HepG2 (cell line): ENCODE results near the gene PRPF38B. TPM values are rescaled to one million over a fixed set of nuclear protein-coding genes. Genes with fewer than 3 reads are reported as not detected.

ENCODE experiments used
- ADNP ChIP-seq: sonication (generic); formaldehyde crosslinking; IDR thresholded peaks from 2 replicates; pipeline ENCODE4 v1.4.0; 2020; ENCODE audit warnings: missing genetic modification reagents
- ATF4 ChIP-seq, 2 experiments: fragments of 450-650 bp in 1 of 2; sonication (generic) in 1 of 2; formaldehyde crosslinking; IDR thresholded peaks; 2 replicates each; pipeline versions ENCODE4 v1.5.0 to v1.8.0; 2020 to 2022; ENCODE audit warnings: mild to moderate bottlenecking in 1 of 2, missing genetic modification reagents in 1 of 2
- EED ChIP-seq: sonication (generic); formaldehyde crosslinking; IDR thresholded peaks from 2 replicates; pipeline ENCODE4 v1.5.0; 2020; ENCODE audit warnings: mild to moderate bottlenecking, missing genetic modification reagents
- IRF2 ChIP-seq: IDR thresholded peaks from 2 replicates; pipeline ENCODE4 v1.6.1; 2018; ENCODE audit warnings: missing genetic modification reagents, missing compliant biosample characterization
- KAT8 ChIP-seq: IDR thresholded peaks from 2 replicates; pipeline ENCODE4 v1.6.1; 2016; ENCODE audit warnings: missing genetic modification reagents, missing compliant biosample characterization
- NR2F1 ChIP-seq, 2 experiments: fragments of 450-650 bp in 1 of 2; formaldehyde crosslinking in 1 of 2; IDR thresholded peaks; 2 replicates each; pipeline versions ENCODE4 v1.5.0 to v1.6.1; 2016 to 2020; ENCODE audit warnings: mild to moderate bottlenecking in 1 of 2, missing compliant biosample characterization in 1 of 2, missing genetic modification reagents in 1 of 2, moderate library complexity in 1 of 2
- PATZ1 ChIP-seq: sonication (generic); formaldehyde crosslinking; IDR thresholded peaks from 2 replicates; pipeline ENCODE4 v1.4.0; 2020; ENCODE audit warnings: missing genetic modification reagents
- SMAD3 ChIP-seq: sonication (generic); formaldehyde crosslinking; IDR thresholded peaks from 2 replicates; pipeline ENCODE4 v1.4.0; 2020; ENCODE audit warnings: missing genetic modification reagents
- TARDBP ChIP-seq: sonication (generic); formaldehyde crosslinking; IDR thresholded peaks from 2 replicates; pipeline ENCODE4 v1.8.0; 2022; ENCODE audit warnings: mild to moderate bottlenecking, missing genetic modification reagents
- ZC3H4 ChIP-seq: sonication (generic); formaldehyde crosslinking; IDR thresholded peaks from 2 replicates; pipeline ENCODE4 v1.4.0; 2020; ENCODE audit warnings: missing genetic modification reagents, borderline replicate concordance
- ZKSCAN8 ChIP-seq: IDR thresholded peaks from 2 replicates; pipeline ENCODE4 v1.6.1; 2016; ENCODE audit warnings: borderline replicate concordance, missing genetic modification reagents, missing compliant biosample characterization
- ZNF264 ChIP-seq: sonication (generic); formaldehyde crosslinking; IDR thresholded peaks from 2 replicates; pipeline ENCODE4 v1.4.0; 2020; ENCODE audit warnings: missing genetic modification reagents
- ZNF292 ChIP-seq: sonication (generic); formaldehyde crosslinking; IDR thresholded peaks from 2 replicates; pipeline ENCODE4 v1.8.1; 2022; ENCODE audit warnings: mild to moderate bottlenecking, low read depth, missing genetic modification reagents, borderline replicate concordance
- ZNF687 ChIP-seq: sonication (generic); formaldehyde crosslinking; IDR thresholded peaks from 2 replicates; pipeline ENCODE4 v1.5.1; 2020; ENCODE audit warnings: mild to moderate bottlenecking, missing genetic modification reagents, moderate library complexity
- polyA plus RNA-seq, 8 experiments: library from polyadenylated mRNA; depleted of rRNA in 3 of 8; stranded (reverse) in 7 of 8; unstranded in 1 of 8; fragments of >200 nt; fragmentation: Illumina TruSeq in 4 of 8; extraction: Trizol in 4 of 8; gene quantifications; 2 replicates each; pipeline versions ENCODE4 v1.2.1 to v1.2.3, GENCODE V29; 2011 to 2016; ENCODE audit warnings: low read depth in 4 of 8, missing spikeins in 1 of 8, mixed read lengths in 1 of 8; ENCODE audit not compliant: insufficient read depth in 1 of 8
- total RNA-seq, 5 experiments: library from RNA; depleted of rRNA; stranded (reverse); fragments of >200 nt; fragmentation: Illumina TruSeq; extraction: Trizol; gene quantifications; 2 replicates each; pipeline ENCODE4 v1.2.3, GENCODE V29; 2016; ENCODE audit warnings: low read depth in 1 of 5
- TF ChIP-seq, protein P1 (sequence below): IDR thresholded peaks from 2 replicates; pipeline ENCODE4 v1.6.1; 2016; ENCODE audit warnings: low read depth
- TF ChIP-seq, protein P2 (sequence below): sonication (generic); formaldehyde crosslinking; IDR thresholded peaks from 2 replicates; pipeline ENCODE4 v1.8.0; 2023; ENCODE audit warnings: mild to moderate bottlenecking, missing genetic modification reagents

Gene PRPF38B
- total and polyA plus RNA-seq, 2 of the 13 experiments (the other 11 are each of a cell fraction or from before 2014, with no cell fraction given) = 25.7 to 29.7 TPM

GRCh38 chr1:108646648-108647269 is 45.4 kb upstream of the PRPF38B start (continued):
- TF ChIP-seq SMAD3 = peak; percentile 72; the same call in 1 of the 2 replicates
- TF ChIP-seq ADNP (CRISPR knock-in tag) = no peak
- TF ChIP-seq ZKSCAN8 = 0 out of 2 replicates have a peak, but pooled peaks have one; percentile 47
- peak; percentile 82; the same call in 1 of the 2 replicates for TF ChIP-seq TARDBP (CRISPR knock-in tag)
- TF ChIP-seq, protein P1, sequence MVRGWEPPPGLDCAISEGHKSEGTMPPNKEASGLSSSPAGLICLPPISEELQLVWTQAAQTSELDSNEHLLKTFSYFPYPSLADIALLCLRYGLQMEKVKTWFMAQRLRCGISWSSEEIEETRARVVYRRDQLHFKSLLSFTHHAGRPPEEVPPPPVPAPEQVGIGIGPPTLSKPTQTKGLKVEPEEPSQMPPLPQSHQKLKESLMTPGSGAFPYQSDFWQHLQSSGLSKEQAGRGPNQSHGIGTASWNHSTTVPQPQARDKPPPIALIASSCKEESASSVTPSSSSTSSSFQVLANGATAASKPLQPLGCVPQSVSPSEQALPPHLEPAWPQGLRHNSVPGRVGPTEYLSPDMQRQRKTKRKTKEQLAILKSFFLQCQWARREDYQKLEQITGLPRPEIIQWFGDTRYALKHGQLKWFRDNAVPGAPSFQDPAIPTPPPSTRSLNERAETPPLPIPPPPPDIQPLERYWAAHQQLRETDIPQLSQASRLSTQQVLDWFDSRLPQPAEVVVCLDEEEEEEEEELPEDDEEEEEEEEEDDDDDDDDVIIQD = peak; percentile 72; the same call in 1 of the 2 replicates
- peak; percentile 77 for TF ChIP-seq KAT8 (CRISPR knock-in tag)
- no peak for TF ChIP-seq NR2F1 (CRISPR knock-in tag; IDR thresholded peaks at IDR 0.05)
- peak; percentile 88; the same call in 1 of the 2 replicates for TF ChIP-seq ZNF292 (CRISPR knock-in tag)
- peak; percentile 50 for TF ChIP-seq ZNF687 (CRISPR knock-in tag)
- TF ChIP-seq IRF2 (CRISPR knock-in tag) = peak; percentile 64; the same call in 1 of the 2 replicates
- TF ChIP-seq, protein P2, sequence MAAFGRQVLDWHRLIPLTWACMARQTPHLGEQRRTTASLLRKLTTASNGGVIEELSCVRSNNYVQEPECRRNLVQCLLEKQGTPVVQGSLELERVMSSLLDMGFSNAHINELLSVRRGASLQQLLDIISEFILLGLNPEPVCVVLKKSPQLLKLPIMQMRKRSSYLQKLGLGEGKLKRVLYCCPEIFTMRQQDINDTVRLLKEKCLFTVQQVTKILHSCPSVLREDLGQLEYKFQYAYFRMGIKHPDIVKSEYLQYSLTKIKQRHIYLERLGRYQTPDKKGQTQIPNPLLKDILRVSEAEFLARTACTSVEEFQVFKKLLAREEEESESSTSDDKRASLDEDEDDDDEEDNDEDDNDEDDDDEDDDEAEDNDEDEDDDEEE (CRISPR knock-in tag) = no peak
- peak in 1 of 2 experiments; percentile 54; a peak in 2 of 4 replicates for TF ChIP-seq ATF4 (CRISPR knock-in tag; IDR thresholded peaks at IDR 0.05)
- 0 out of 2 replicates have a peak, but pooled peaks have one; percentile 26 for TF ChIP-seq PATZ1 (CRISPR knock-in tag)
- peak; percentile 71; the same call in 1 of the 2 replicates for TF ChIP-seq EED (CRISPR knock-in tag)
- no peak for TF ChIP-seq ZC3H4 (CRISPR knock-in tag)
- TF ChIP-seq ZNF264 (CRISPR knock-in tag) = 0 out of 2 replicates have a peak, but pooled peaks have one; percentile 30
